Left lung (tissue), 10 donors: Measurements from ENCODE around the gene PDIA3. TPM values are rescaled to one million over a fixed set of nuclear protein-coding genes. Genes with fewer than 3 reads are reported as not detected.
"Not testable (repeated sequence)": the region's sequence is repeated elsewhere in the genome, so short reads cannot be mapped to it uniquely, and the experiment has no call there.

Source experiments
- ATAC-seq: fragments of 200-7000 bp; cut with Tn5 transposase; one replicate; pipeline ENCODE4 v1.9.1; 2020; ENCODE audit warnings: moderate library complexity
- DNase-seq, 4 donors: peaks; one replicate each; pipeline ENCODE4 v3.0.0-alpha.2; 2013 to 2020
- H3K27ac ChIP-seq, 2 donors: fragments of 200-600 bp; sonication (generic) in 1 of 2; one replicate each; pipeline versions ENCODE4 v1.5.0 to v1.8.0; 2020 to 2021
- H3K27me3 ChIP-seq, 2 donors: fragments of 200-600 bp; sonication (generic) in 1 of 2; one replicate each; pipeline versions ENCODE4 v1.5.0 to v1.8.0; 2020 to 2021
- H3K36me3 ChIP-seq, 2 donors: fragments of 200-600 bp; sonication (generic) in 1 of 2; one replicate each; pipeline versions ENCODE4 v1.5.0 to v1.8.0; 2020 to 2021
- H3K4me1 ChIP-seq, 2 donors: fragments of 200-600 bp; one replicate each; pipeline ENCODE4 v1.8.0; 2021
- H3K4me3 ChIP-seq, 2 donors: fragments of 200-600 bp; sonication (generic) in 1 of 2; one replicate each; pipeline versions ENCODE4 v1.5.0 to v1.8.0; 2020 to 2021; ENCODE audit warnings: mild to moderate bottlenecking in 1 of 2
- H3K9me3 ChIP-seq, 2 donors: fragments of 200-600 bp; sonication (generic) in 1 of 2; one replicate each; pipeline versions ENCODE4 v1.5.0 to v1.8.0; 2020 to 2021
- CTCF ChIP-seq, 2 donors: fragments of 200-600 bp; sonication (generic) in 1 of 2; IDR thresholded peaks; one replicate each; pipeline versions ENCODE4 v1.5.0 to v1.8.0; 2021; ENCODE audit warnings: antibody characterized with exemption in 2 of 2
- intact Hi-C, 2 donors: fragments of 100-400 bp; cut with DNase I; formaldehyde crosslinking; loops; one replicate each; pipeline versions ENCODE4 v1.11.2 to v1.14.2; 2022
- polyA plus RNA-seq, 6 donors: library from polyadenylated mRNA; unstranded; fragments of 120-200 nt; gene quantifications; one replicate each; pipeline ENCODE4 v1.2.1, GENCODE V29; 2013; ENCODE audit not compliant: insufficient read length in 6 of 6
- total RNA-seq, 2 donors: library from RNA; stranded (reverse); fragmentation: NEBNext Ultra II Directional; extraction: Animal tissue kit (Norgen Biotek cat#: 25700); gene quantifications; one replicate each; pipeline ENCODE4 v1.2.1, GENCODE V29; 2021
- donor health status: DM: no; HTN: yes; CAD: no.
- donor health status: DM: no; HTN: no; CAD: no.

Gene PDIA3
- total and polyA plus RNA-seq, 8 donors = 426 to 633 (median 518) TPM

- H3K27me3 ChIP-seq = no peaks in the 10 kb centered on the region
- H3K9me3 ChIP-seq = no peaks in the 10 kb centered on the region
- DNase-seq (no peak), ATAC-seq (no peak)
- no peak overlapping the region for H3K4me3 ChIP-seq
- TF ChIP-seq CTCF (IDR thresholded peaks at IDR 0.05) = no peak
- H3K4me1 ChIP-seq = peaks cover 30 to 71% of the 10 kb centered on the region in 2 donors
- peaks cover 0 to 52% of the 10 kb centered on the region in 2 donors for H3K36me3 ChIP-seq
- intact Hi-C loops = no loop called here
- H3K27ac ChIP-seq = no peak overlapping the region
Observed at GRCh38 chr15:43796566-43796965, 50.3 kb downstream of the PDIA3 start.

DNA sequence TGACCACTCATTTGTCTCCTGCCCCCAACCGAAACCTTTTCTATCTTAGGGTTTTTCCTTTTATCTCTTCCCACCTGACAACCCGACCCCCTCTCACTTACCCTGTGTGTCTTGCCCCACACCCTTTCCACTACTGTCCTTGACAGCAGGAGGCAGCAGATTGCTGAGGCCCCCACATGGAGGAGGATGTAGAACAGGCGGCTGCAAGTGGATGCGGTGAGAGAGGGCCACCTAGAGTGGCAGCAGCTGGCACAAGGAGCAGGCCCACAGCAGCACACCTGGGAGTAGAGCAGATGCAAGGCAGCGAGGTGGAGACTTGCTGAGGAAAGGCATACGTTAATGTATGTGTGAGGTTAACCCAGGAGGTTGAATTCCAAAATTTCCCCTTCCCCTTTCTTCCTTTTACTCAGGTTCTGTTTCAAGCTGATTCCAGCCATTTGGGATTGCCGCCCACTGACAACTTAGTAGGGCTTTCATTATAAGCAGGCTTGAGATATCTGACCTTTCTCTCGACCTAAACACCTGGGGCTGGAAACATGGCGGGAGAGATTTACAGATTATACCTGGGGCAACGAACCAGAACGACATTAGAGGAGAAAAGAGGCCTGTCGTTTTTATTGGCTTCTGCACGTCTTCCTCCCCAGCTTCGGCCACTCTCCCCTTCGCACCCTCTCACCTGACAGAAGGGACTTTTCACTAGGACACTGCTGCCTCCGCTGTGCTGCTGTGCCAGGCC is 53.1 kb downstream of the PDIA3 start:
- Histone ChIP-seq H3K4me3 (no peak overlapping the region), H3K9me3 (no peaks in the 10 kb centered on the region), H3K4me1 (peaks cover 20 to 57% of the 10 kb centered on the region in 2 donors), H3K36me3 (peaks cover 0 to 69% of the 10 kb centered on the region in 2 donors), H3K27ac (peak overlapping the region; percentile 81 to 97), H3K27me3 (no peaks in the 10 kb centered on the region)
- ATAC-seq (no peak), DNase-seq (no peak)
- intact Hi-C loops = no loop called here
- TF ChIP-seq CTCF (IDR thresholded peaks at IDR 0.05) = no peak

DNA sequence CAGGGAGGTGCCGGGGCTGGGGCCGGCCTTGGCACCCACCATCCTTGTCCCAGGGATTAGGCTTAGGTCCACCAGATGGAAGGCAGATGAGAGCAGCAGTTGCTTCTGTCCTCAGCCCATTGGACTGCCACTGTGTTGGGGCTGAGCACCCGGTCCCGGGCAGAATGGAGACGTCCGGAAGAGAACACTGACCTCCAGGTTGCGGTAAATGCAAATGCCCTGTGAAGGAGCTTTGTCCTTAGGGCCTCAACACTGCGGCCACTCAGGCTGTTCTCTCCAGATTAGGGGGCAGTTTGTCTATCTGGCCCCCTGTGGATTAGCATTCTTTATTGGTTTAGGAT is 53.7 kb downstream of the PDIA3 start, which contains the start of gene SERINC4:
Gene SERINC4, minus strand, starts transcription at position 276 of the 341 bp plus-strand sequence. Its CDS starts 234 bp downstream, at position 42.
- no peak for ATAC-seq
- H3K36me3 ChIP-seq = peaks cover 0 to 69% of the 10 kb centered on the region in 2 donors

DNA sequence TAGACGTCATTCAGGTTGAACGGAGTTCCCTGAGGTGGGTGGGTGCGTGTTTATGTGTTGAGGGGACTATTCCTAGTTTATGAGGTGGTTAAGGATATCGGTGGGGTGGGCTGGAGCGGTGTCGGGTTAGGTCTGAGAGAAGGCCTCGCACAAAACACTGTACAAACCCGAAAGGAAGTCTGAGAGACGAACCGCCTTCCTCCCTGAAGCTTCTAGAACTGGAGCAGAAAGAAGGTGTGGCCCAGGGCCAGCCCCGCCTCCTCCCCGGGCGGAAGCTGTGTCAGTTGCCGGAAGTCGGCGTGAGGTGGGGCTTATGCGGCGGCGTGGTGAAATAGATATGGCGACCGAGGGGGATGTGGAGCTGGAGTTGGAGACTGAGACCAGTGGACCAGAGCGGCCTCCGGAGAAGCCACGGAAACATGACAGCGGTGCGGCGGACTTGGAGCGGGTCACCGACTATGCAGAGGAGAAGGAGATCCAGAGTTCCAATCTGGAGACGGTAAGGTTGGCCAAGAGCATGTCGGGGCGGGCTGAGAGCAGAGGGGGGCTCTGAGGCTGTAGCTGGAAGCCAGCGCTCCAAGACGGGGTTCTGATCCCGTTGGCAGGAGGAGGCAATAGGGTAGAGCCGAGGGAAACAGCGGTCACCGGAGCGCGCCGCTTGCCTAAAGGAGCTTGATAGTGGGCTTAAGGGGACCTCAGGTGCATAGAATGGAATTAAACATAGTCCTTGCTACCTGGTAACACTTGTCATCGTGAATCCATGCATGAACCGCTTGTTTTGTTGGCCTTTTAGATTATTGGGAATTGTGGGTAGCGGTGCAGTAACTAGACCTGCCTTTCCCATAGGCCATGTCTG is 54.3 kb downstream of the PDIA3 start, which contains the start of gene HYPK:
Gene HYPK, plus strand, starts transcription at position 314 of the 856 bp plus-strand sequence. Its CDS starts 24 bp downstream, at position 338.
- Histone ChIP-seq H3K4me1 (peaks cover 12 to 46% of the 10 kb centered on the region in 2 donors), H3K27ac (peak within 1 kb of the TSS; percentile 81 to 97), H3K4me3 (peak within 1 kb of the TSS; percentile 86), H3K36me3 (peaks cover 0 to 69% of the 10 kb centered on the region in 2 donors), H3K9me3 (no peaks in the 10 kb centered on the region), H3K27me3 (no peaks in the 10 kb centered on the region)
- intact Hi-C loops = no loop called here
- TF ChIP-seq CTCF (IDR thresholded peaks at IDR 0.05) = no peak
- peak; percentile 89 to 97 (median 95) for DNase-seq
- peak; percentile 94 for ATAC-seq

More for the DNA sequence above, 53.7 kb downstream of the PDIA3 start, which contains the start of gene SERINC4:
- Histone ChIP-seq H3K4me1 (peaks cover 14 to 52% of the 10 kb centered on the region in 2 donors), H3K9me3 (no peaks in the 10 kb centered on the region), H3K4me3 (peak within 1 kb of the TSS; percentile 86), H3K27me3 (no peaks in the 10 kb centered on the region), H3K27ac (peak within 1 kb of the TSS; percentile 81 to 97)
- no peak for DNase-seq
- TF ChIP-seq CTCF (IDR thresholded peaks at IDR 0.05) = no peak
- intact Hi-C loops = no loop called here

DNA sequence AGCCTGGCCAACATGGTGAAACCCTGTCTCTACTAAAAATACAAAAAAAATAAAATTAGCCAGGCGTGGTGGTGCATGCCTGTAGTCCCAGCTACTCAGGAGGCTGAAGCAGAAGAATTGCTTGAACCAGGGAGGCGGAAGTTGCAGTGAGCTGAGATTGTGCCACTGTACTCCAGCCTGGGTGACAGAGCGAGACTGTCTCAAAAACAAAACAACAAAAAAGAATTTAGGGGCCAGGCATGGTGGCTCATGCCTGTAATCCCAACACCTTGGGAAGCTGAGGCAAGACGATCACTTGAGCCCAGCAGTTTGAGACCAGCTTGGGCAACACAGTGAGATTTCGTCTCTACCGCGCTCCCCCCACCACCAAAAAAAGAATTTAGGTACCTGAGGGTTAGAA is 56.4 kb downstream of the PDIA3 start:
- H3K27ac ChIP-seq, H3K27me3 ChIP-seq, H3K4me3 ChIP-seq, H3K9me3 ChIP-seq, DNase-seq, ATAC-seq, intact Hi-C loops: not testable (repeated sequence)
- peaks cover 0 to 75% of the 10 kb centered on the region in 2 donors for H3K36me3 ChIP-seq
- H3K4me1 ChIP-seq = peaks cover 12 to 36% of the 10 kb centered on the region in 2 donors
